B cell (primary cell): Measurements from ENCODE around the gene HTR4.

ENCODE experiments used
- EZH2 ChIP-seq: IDR thresholded peaks from 2 replicates; pipeline ENCODE4 v1.6.1; 2012; ENCODE audit warnings: borderline replicate concordance, low read depth, mild to moderate bottlenecking, moderate library complexity, low read length; ENCODE audit not compliant: insufficient read depth, poor library complexity, severe bottlenecking
- TF ChIP-seq, protein P1 (sequence below): fragments of 200-600 bp; IDR thresholded peaks from one replicate; pipeline ENCODE4 v1.8.0; 2022; ENCODE audit warnings: antibody characterized with exemption, mild to moderate bottlenecking

DNA sequence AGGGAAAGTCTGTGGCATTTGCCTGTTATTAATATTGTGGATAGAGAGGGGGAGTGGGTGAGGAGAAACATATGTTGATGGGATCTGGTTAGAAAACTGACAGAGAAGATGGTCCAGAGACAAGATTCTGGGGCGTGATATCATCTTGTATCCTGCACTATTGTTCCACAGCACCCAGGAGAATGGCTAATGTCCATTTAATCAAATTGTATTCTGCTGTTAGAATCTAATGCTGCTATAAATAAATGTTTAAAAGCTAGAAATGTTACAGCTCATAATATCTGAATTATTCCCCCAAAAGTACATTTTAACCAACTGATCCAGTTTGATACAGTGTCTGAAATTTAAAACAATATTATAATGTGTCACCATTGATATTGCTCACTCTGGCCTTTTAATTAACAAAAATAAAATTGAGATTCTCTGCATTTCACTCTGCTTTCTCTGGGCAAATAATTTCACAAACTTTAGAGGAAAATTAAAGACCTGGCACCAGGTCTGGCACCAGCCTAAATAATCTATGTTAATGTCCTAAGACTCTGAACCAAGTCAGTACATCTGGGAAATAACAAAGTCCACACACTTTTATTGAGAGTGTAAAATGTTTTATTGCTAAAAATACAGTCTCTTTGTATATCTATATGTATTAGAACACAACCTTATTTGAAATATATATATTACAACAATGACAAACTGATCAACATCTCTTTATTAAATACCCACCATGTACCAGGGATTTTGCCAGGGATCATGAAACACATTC lies 18.8 kb downstream of the HTR4 start:
- TF ChIP-seq EZH2: no peak
- TF ChIP-seq, protein P1, sequence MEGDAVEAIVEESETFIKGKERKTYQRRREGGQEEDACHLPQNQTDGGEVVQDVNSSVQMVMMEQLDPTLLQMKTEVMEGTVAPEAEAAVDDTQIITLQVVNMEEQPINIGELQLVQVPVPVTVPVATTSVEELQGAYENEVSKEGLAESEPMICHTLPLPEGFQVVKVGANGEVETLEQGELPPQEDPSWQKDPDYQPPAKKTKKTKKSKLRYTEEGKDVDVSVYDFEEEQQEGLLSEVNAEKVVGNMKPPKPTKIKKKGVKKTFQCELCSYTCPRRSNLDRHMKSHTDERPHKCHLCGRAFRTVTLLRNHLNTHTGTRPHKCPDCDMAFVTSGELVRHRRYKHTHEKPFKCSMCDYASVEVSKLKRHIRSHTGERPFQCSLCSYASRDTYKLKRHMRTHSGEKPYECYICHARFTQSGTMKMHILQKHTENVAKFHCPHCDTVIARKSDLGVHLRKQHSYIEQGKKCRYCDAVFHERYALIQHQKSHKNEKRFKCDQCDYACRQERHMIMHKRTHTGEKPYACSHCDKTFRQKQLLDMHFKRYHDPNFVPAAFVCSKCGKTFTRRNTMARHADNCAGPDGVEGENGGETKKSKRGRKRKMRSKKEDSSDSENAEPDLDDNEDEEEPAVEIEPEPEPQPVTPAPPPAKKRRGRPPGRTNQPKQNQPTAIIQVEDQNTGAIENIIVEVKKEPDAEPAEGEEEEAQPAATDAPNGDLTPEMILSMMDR: no peak
